GM18499 (cell line): ENCODE results near the gene CA11.
"Not testable (repeated sequence)": the region's sequence is repeated elsewhere in the genome, so short reads cannot be mapped to it uniquely, and the experiment has no call there.

Source experiments
- ATAC-seq: cut with Tn5 transposase; IDR thresholded peaks from one replicate; pipeline ENCODE4 v1.9.1; 2021; ENCODE audit warnings: moderate number of reproducible peaks; ENCODE audit not compliant: insufficient read depth, unreplicated experiment

The CA11 gene

DNA sequence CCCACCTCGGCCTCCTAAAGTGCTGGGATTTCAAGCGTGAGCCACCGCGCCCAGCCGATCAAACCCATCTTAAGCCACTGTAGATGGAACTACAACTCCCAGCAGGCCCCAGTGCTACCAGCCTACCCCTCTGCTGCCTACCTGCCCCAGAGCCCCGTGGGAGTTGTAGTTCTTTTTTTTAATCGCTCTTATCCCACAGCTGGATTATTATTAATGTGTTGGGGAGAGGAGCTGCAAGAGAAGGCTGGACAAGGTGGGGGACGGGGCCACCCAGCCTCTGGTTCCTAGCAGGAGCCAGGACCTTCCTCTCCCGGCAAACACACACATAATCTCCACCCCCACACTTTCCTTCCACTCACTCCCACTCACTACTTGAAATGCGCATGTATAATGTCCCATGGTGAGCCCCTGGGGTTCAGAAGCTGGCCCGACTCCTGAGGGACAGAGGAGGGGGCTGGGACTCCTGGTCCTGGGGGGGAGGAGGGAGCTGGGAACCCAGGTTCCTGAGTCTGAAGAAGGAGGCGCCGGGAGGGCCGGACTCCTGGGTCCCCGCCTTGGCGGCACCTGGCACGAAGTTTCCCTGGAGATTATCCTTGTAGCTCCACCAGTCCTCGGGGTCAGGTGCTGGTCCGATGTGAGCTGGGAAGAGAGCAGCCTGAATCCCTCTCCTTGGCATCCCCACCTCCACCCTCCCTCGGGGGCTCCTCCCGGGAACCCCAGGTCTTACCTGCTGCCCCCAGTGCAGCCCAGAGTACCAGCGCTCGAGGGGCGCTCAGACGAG lies 958 bp downstream of the CA11 start:
- no peak for ATAC-seq

DNA sequence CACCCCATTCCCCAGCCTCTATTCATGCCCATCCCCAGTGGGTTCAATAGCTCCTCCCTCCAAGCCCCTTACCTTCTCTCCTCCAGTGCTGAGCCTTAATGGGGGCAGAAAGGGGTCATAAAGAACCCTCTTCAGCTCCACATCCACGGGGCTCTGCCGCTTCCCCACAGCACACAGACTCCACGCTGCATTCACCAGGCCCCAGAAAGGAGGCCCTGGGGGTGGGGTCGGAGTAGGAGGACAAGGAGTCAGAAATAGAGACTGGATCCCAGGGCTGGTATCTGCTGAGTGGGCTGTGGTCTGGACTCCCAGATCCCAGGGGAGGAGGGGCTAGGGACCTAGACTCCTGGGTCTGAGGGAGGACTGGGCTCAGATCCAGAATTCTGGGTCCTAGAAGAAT lies 1.6 kb downstream of the CA11 start:
- no peak for ATAC-seq

DNA sequence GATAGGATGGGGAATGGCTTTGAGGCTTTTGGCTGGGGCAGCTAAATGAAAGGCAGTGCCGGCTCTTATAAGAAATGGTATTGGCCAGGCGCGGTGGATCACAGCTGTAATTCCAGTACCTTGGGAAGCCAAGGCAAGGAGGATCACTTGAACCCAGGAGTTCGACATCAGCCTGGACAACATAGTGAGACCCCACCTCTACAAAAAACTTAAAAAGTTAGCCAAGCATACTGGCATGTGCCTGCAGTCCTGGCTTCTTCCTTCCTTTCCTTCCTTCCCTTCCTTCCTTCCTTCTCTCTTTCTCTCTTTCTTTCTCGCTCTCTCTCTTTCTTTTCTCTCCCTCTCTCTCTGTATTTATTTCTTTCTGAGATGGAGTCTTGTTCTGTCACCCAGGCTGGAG lies 3.1 kb downstream of the CA11 start:
- no peak for ATAC-seq

DNA sequence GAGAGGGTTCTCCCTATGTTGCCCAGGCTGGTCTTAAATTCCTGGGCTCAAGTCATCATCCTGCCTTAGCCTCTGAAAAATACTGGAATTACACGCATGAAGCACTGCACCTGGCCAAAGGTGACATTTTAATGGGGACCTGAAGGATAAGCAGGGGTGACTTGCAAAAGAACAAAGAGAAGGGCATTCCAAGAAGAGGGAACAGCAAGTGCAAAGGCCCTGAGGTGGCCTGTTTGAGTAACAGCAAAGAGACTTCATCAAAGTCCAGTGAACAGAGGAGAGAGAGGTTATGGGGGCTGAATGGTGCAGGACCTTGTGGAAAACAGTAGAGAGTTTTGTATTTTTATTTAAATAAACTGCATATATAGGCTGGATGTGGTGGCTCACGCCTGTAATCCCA lies 4.1 kb downstream of the CA11 start:
- ATAC-seq, result no peak

DNA sequence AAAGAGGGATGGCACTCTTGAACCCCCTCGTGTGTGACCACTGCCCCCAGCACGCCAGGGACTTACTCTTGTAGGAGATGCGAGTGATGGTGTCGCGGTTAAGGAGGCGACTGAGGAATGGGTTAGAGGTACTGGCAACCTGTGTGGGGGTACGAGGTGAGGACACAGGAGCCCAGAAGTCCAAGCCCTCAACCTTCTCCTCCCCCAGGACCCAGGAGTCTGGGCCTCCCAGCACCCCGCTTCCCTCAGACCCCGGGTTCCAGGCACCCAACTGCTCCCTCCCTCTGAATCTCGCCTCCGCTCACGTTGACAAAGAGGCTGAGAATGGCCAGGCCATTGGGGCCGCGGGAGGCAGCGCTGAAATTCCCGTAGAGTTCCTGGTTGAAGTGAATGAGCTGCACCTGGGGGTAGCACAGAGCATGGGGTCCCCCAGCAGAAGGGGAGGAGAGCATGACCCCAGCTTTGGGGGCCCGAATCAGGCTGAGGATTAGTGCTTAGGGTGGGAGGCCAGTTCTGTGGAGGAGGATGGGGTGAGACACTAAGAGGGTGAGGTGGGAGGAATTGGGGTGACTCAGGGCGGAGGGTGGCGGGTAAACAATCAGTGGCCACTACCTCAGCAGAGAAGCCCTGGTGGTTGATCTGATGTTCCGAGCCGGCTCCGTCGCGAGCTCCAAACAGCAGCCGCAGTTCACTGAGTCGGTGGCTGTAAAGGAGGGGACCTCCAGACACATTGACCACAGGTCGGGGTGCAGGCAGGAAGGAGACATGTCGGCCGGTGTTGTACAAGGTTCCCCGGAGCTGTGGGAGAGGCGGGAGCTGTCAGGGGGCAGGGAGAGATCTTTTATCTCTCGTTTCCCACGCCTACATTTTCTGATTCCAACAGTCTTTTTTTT lies 6.3 kb downstream of the CA11 start:
- no peak for ATAC-seq

DNA sequence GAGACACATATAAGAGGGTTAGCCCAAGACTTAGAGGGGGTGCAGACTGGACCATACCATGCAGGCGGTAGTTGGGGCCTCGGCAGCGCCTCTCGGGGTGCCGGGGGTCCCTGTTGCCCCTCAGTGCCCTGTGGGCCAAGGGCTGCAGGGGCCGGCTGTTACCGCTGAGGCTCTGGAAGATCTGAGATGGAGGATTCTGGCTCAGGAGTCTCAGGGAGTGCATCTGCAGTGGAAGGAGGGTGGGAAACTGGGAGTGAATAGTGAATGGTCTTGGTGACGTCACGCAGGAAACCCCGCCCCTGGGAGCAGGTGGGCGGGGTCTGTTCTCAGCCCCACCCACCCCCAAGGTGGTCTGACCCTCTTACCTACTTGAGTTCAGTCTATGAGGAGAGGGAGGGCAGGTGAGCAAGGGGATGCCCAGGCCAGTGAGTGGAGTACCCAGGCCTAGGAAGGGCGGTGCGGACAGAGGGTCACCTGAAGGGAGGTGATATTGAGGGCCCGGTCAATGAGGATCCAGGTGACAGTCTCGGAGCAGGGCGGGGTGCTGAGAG lies 7.1 kb downstream of the CA11 start:
- ATAC-seq, result no peak

DNA sequence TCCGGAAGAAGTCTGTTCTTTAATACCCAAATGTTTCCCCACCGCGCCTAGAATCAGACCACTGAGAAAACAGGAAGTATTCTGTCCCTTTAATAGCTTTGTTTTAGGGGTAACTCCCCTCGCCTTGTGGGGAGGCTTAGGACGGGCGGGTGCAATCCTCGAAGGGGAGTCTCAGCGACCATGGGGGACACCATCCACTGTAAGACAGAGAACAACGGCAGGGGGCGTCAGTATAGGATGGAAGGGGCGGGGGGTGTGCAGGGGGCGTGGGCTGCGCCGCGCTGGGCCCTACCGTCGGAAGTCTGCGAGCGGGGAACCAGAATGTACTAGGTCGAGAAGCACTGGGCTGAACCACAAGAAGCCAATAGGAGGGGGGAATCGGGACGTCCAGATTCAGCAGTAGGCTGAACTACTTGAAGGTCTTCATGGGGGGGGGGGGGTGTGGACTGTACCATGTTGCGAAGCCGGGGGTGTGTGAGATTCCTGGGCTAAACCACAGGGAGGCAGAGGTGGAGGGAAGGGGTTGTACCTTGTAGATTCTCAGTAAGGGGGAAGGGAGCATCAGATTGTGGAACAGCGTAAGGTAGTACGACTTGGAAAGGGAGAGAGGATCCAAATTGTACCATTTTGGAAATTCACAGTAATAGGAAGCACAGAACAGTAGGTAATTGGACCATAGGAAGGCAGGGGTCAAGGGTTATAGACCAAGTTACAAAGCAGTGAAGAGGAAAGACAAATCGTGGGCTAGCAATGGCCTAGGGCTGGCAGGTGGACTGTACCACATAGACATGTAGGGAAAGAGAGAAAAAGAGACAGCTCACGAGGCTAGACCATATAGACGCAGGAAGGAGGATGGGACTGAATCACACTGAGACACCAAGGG lies 7.8 kb downstream of the CA11 start:
- ATAC-seq, result peak; percentile 3

DNA sequence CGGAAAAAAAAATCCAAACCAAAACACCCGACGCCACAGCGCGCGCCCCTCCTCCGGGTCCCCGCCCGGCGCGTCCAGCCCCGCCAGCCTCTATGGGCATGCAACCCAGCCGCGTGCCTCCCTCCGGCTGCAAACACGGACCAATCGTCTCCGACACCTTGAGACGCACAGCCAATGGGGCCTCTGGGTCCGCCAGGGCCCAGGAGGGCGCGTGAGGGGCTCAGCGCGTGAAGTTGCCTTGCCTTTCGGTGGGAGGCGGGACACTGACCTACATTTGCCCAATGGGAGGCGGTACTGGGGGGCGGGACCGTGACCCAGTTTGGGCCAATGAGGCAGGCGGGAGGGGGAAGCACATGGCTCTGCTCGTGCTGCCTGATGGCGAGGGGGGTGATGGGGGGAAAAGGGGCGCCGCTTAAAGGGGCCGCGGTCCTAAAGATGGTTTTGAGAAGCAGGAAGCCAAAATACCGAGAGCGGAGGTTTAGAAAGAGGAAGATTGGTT lies 8.5 kb downstream of the CA11 start:
- peak; percentile 44 for ATAC-seq

DNA sequence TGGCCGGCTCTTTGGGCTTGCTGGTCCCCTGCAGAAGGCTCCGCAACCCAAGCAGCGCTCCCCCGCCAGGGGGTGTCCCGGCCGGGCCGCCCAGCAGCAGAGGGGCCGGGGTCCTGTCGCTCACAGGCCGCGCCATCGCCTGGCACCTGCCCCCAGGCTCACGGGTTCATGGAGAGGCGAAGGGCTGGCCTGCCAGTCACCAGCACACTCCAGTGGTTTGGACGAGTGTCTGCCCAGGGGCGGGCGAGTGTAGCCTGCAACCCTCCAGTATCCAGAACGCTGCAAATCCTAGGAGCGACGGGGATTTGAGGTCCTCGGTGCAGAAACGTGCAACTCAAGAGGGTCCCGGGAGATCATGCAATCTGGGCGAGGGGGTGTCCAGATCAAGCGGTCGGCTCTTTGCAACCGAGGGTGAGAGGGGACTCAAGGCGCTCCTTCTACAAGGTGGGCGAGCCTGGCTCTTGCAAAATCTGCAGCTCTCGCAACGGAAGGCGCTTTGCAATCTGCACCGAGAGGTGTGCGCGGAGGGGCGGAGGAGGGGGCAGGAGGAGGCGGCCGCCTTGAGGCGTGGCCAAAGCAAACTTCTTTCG lies 9.0 kb downstream of the CA11 start, which contains the start of gene DBP:
Gene DBP (minus strand): TSS at position 521 of the 590 bp plus-strand sequence. CDS start 385 bp downstream, at position 136.
- no peak for ATAC-seq

DNA sequence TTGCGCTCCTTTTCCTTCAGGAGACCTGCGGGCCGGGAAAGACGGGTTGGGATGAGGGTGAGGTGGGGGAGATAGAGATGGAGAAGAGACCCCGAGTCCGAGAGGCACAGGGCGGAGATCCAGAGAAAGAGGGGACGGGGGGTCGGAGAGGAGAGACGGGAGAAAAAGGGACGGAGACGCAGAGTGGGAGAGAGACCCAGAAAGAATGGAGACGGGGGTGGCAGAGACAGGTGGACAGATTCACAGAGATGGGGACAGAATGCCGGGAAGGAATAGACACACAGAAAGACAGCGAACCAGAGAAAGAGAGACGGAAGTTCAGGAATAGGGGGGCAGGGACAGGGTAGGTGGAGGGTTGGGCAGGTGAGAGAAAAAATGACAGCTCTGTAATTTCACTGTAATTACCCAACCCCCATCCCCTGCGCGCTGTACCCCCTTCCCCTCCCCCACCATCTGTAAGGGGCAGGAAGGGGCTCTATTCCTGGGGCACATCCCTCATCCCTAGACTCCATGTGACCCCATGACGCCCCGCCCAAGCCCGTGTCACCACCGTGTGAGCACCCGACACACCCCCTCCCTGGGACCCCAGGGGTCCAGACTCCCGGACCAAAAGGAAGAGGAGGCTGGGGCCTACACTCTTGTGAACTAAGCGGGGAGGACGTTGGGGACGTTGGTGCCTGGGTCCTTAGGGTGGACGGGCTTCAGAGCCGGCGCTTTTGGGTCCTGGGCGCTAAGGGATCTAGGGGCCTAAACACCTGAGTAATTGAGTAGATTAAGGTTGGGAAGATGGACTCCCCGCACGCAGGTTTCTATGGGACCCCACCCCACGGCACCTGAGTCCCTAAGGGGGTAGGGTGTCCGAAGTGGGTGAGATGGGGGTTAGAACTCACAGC lies 9.8 kb downstream of the CA11 start:
- no peak for ATAC-seq

DNA sequence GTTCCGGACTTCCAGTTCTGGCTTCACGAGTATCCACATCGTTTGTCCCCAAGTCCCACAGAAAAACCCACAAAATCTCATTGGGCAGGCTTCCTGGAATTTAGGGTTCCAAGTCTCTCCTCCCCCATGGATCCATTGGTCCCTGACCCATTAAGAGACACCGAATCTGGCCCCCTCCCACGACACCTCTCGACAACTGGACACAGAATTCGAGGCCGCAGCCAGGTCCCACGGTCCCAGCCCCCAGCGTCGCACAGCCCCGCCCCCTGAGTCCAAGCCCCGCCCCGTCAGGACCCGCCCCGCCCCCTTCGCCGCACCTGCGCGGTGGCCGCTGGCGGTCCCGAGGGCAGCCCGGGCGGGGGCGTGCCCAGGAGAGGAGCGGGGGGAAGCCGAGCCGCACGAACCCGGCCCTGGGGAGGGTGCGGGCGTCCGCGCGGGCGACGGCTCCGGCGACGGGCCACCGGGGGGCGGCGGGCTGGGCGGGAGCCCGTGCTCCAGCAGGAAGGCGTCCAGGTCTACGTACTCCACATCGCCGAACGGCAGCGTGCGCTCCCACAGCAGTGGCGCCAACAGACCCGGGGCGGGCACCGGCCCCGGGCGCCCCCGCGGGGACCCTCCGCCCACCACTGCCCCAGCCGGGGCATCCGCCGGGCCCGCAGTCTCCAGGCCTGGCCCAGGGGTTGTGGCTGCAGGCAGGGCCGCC lies 10.6 kb downstream of the CA11 start:
- no peak for ATAC-seq

DNA sequence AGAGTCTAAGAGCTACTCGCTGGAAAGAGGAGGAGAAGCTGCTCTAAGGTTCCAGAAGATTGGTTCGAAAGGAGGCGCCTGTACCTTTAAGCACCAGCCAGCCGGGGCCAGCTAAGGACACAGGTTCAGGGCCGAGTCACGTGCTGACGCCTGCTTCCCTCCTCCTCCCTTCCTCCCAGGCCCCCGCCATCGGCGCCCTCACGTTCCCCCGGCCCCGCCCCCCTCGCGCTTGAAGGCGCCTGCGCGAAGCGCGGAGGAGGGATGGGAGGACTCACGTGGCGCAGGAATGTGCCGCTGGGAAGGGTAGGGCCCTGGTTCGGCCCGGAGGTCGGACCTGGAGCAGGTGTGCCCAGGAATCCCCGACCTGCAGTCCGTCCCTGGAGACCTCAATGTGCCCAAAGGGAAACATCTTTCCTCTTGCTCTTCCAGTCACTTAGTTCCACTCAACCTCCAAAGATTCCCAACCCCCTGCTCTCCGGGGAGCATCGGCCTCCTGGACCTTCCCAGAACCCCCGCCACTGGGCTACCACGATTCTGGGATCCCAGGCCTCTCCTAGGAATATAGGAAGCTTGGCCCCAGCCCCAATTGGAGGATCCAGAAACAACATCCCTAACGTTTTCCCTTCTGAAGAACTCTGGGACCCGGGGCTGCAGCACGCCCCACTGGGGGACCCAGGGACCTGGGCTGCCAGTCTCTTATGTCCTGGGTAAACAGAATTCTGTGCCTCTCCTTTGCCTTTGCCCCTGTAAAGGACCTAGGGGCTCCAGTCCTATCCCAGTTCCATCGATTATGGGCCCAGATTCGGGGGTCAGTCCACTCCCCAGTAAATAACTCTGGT lies 11.3 kb downstream of the CA11 start:
- ATAC-seq, result no peak

DNA sequence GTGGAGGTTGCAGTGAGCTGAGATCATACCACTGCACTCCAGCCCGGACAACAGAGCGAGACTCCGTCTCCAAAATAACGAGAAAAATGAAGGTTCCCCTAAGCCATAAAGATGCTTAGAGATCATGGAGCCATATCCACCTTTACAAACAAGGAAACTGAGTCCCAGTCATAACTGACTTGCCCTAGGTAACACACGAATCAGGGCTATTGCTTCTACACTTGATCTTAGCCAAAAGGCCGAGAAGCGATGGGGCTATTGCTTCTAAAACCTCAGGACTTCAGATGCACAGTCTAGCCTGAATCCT lies 12.0 kb downstream of the CA11 start:
- ATAC-seq, result no peak

DNA sequence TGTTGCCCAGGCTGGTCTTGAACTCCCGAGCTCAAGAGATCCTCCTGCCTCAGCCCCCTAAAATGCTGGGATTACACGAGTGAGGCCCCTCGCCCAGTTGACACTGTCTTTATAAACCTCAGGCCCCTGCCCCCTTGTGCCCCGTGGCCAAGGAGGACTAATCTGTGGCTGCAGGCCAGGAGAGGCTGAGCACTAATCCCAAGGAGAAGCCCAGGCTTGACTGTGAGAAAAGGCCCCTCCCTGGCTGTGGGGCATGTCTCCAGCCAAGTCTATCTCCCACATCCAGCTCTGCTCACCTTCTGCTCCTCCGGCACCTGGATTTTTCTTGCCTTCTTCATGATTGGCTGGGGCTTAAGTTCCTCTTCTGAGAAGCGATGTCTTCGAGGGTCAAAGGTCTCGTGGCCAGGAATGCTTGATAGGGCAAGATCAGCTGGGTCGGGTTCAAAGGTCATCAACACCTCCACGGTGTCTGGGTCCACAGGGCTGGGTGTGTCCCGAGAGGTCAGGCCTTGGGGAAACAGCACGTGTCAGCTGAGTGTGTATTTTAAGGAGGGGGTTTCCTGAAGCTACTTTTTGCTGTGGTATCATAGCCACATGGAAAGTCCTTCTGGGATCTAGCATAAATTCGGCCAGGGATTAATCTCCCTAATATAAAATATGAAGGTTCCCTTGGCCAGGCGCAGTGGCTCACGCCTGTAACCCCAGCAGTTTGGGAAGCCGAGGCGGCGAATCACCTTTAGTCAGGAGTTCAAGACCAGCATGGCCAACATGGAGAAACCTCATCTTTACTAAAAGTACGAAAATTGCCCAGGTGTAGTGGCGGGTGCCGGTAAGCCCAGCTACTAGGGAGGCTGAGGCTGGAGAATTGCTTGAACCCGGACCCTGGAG lies 12.6 kb downstream of the CA11 start:
- no peak for ATAC-seq

DNA sequence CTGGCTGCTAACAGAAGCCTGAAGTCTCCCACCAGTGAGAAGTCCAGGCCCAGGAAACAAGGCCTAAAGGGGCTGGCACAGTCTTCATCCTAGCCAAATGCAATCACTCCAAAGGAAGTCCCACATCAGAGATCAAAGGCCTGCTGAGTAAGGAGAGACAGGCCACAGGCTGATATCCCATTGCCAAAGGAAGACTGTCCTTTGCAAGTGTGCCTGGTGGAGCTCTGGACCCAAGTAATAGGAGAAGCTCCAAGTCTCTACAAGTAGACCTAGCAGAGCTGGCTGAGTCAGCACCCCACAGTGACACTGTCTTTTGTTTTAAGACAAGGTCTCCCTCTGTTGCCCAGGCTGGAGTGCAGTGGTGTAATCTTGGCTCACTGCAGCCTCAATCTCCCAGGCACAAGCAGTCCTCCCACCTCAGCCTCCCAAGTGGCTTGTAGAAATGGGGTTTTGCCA lies 13.3 kb downstream of the CA11 start:
- no peak for ATAC-seq

DNA sequence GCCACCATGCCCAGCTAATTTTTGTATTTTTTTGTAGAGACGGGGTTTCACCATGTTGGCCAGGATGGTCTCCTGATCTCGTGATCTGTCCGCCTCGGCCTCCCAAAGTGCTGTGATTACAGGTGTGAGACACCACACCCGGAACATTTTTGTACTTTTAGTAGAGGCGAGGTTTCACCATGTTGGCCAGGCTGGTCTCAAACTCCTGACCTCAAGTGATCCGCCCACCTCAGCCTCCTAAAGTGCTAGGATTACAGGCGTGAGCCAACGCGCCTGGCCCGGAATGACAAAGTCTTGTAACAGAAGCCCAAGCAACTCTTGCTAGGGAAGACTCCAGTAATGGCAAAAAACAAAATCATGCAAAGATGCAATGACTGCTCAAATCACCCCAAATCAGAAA lies 13.7 kb downstream of the CA11 start:
- not testable (repeated sequence) for ATAC-seq
